PC-9 (cell line): ENCODE results near the gene CCDC85C.

Source experiments
- EZH2 ChIP-seq: fragments of 200-600 bp; sonication (generic); IDR thresholded peaks from 2 replicates; pipeline ENCODE4 v1.8.0; 2017; ENCODE audit warnings: antibody characterized with exemption, low read depth
- TF ChIP-seq, protein P1 (sequence below): fragments of 200-600 bp; sonication (generic); conservative IDR thresholded peaks from 2 replicates; pipeline ENCODE4 v1.6.1; 2017; ENCODE audit warnings: mixed run types, antibody characterized with exemption, mild to moderate bottlenecking, moderate library complexity

DNA sequence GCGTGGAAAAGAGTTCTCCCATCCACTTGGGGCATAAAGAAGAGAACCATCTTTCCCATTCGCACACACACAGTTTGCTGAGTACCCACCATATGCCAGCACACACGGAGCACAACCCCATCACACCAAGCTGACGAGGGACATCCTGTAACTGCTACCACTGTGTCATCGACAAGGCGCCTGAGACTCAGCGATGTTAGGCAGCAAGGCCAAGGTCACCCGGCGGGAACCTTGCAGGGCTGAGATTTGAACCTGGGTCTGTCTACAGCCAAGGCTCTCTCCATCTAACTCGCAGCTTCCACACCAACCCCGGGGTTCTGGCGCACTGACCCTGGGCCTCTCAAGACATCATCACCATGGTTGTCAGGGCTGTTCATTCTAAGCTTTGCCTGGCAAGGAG, 60.0 kb downstream of the CCDC85C start:
- TF ChIP-seq, protein P1, sequence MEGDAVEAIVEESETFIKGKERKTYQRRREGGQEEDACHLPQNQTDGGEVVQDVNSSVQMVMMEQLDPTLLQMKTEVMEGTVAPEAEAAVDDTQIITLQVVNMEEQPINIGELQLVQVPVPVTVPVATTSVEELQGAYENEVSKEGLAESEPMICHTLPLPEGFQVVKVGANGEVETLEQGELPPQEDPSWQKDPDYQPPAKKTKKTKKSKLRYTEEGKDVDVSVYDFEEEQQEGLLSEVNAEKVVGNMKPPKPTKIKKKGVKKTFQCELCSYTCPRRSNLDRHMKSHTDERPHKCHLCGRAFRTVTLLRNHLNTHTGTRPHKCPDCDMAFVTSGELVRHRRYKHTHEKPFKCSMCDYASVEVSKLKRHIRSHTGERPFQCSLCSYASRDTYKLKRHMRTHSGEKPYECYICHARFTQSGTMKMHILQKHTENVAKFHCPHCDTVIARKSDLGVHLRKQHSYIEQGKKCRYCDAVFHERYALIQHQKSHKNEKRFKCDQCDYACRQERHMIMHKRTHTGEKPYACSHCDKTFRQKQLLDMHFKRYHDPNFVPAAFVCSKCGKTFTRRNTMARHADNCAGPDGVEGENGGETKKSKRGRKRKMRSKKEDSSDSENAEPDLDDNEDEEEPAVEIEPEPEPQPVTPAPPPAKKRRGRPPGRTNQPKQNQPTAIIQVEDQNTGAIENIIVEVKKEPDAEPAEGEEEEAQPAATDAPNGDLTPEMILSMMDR = no peak
- TF ChIP-seq EZH2 = no peak
